Measurements from ENCODE around the gene STAMBP.

STAMBP gene

DNA sequence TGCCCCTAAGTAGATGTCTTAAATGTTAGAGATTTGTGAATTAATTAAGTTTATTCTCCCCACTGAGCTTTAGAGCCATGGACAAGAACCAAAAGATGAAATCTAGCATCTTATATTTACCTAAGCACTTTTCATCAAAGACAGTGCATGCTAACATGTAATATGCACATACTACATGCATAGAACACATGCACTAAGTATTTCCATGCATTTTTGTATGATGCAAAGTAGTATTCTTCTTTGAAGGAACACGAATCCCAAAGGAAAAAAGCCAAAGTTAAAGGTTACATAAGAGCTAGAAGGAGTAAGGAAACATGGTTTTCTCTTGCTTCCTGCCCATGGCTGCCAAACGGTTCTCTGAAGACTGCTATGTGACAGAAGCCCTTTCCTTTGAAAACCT lies 15.3 kb downstream of the STAMBP start:
- peaks cover 47% of the 10 kb centered on the region; the same call in 1 of the 2 replicates for H3K36me3 ChIP-seq (ENCODE audit: insufficient read depth, low read length)
- H3K9me3 ChIP-seq (ENCODE audit: insufficient read depth, low read depth, low read length) = no peaks in the 10 kb centered on the region
- no peaks in the 10 kb centered on the region for H3K9me2 ChIP-seq (replicated peaks; ENCODE audit: low read depth, low read length)
- H3K4me3 ChIP-seq (ENCODE audit: low read length, poor library complexity, severe bottlenecking) = no peak overlapping the region
- H4K20me1 ChIP-seq (ENCODE audit: insufficient read depth, low read length, poor library complexity, severe bottlenecking) = no peaks in the 10 kb centered on the region
- peak overlapping the region; percentile 21 for H3K9ac ChIP-seq (ENCODE audit: low read depth, low read length, poor library complexity, severe bottlenecking)
- H3K4me1 ChIP-seq (ENCODE audit: insufficient read depth, low read length, poor library complexity, severe bottlenecking) = no peaks in the 10 kb centered on the region
- no peak overlapping the region for H3K4me2 ChIP-seq (ENCODE audit: low read depth, low read length, poor library complexity, severe bottlenecking)
- H2AFZ ChIP-seq (ENCODE audit: low read length) = no peak overlapping the region
- no peaks in the 10 kb centered on the region for H3F3A ChIP-seq (ENCODE audit: low read depth)
- TF ChIP-seq, protein P1, sequence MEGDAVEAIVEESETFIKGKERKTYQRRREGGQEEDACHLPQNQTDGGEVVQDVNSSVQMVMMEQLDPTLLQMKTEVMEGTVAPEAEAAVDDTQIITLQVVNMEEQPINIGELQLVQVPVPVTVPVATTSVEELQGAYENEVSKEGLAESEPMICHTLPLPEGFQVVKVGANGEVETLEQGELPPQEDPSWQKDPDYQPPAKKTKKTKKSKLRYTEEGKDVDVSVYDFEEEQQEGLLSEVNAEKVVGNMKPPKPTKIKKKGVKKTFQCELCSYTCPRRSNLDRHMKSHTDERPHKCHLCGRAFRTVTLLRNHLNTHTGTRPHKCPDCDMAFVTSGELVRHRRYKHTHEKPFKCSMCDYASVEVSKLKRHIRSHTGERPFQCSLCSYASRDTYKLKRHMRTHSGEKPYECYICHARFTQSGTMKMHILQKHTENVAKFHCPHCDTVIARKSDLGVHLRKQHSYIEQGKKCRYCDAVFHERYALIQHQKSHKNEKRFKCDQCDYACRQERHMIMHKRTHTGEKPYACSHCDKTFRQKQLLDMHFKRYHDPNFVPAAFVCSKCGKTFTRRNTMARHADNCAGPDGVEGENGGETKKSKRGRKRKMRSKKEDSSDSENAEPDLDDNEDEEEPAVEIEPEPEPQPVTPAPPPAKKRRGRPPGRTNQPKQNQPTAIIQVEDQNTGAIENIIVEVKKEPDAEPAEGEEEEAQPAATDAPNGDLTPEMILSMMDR (conservative IDR thresholded peaks at IDR 0.05; ENCODE audit: low read length) = no peak
- TF ChIP-seq EZH2phosphoT487 (IDR thresholded peaks at IDR 0.05; ENCODE audit: borderline replicate concordance) = no peak
- no peaks in the 10 kb centered on the region for H3K27me3 ChIP-seq (ENCODE audit: insufficient read depth, low read length, poor library complexity, severe bottlenecking)
- peaks cover 17% of the 10 kb centered on the region; the same call in 1 of the 2 replicates for H3K79me2 ChIP-seq (ENCODE audit: insufficient read depth, low read length)

DNA sequence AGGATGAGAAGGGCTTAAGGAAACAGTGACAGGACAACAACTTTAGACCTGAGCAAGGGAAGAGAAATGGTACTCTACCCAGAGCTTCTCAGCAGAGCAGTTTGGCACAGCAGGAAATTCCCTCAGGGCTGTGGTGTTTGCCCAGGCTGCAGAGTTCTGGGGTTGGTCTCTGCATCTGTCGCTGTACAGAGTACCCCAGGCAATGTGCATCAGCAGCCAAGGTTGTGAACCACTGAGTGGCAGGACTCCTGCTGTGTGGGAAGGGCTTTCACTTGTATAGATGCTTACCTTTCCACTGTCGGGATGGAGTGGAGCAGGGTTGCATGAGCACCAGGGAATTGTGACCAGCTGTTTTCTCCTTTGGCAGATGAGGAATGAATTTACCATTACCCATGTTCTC lies 21.2 kb downstream of the STAMBP start:
- no peak overlapping the region for H2AFZ ChIP-seq (ENCODE audit: low read length)
- H4K20me1 ChIP-seq (ENCODE audit: insufficient read depth, low read length, poor library complexity, severe bottlenecking) = no peaks in the 10 kb centered on the region
- H3K9ac ChIP-seq (ENCODE audit: low read depth, low read length, poor library complexity, severe bottlenecking) = no peak overlapping the region
- no peaks in the 10 kb centered on the region for H3K9me2 ChIP-seq (replicated peaks; ENCODE audit: low read depth, low read length)
- H3K4me3 ChIP-seq (ENCODE audit: low read length, poor library complexity, severe bottlenecking) = no peak overlapping the region
- H3K4me1 ChIP-seq (ENCODE audit: insufficient read depth, low read length, poor library complexity, severe bottlenecking) = no peaks in the 10 kb centered on the region
- peaks cover 93% of the 10 kb centered on the region for H3K36me3 ChIP-seq (ENCODE audit: insufficient read depth, low read length)
- TF ChIP-seq EZH2phosphoT487 (IDR thresholded peaks at IDR 0.05; ENCODE audit: borderline replicate concordance) = no peak
- TF ChIP-seq, protein P1 (conservative IDR thresholded peaks at IDR 0.05; ENCODE audit: low read length) = no peak
- H3K4me2 ChIP-seq (ENCODE audit: low read depth, low read length, poor library complexity, severe bottlenecking) = no peak overlapping the region
- no peaks in the 10 kb centered on the region for H3K9me3 ChIP-seq (ENCODE audit: insufficient read depth, low read depth, low read length)
- H3F3A ChIP-seq (ENCODE audit: low read depth) = no peaks in the 10 kb centered on the region
- H3K79me2 ChIP-seq (ENCODE audit: insufficient read depth, low read length) = no peaks in the 10 kb centered on the region
- H3K27me3 ChIP-seq (ENCODE audit: insufficient read depth, low read length, poor library complexity, severe bottlenecking) = no peaks in the 10 kb centered on the region

DNA sequence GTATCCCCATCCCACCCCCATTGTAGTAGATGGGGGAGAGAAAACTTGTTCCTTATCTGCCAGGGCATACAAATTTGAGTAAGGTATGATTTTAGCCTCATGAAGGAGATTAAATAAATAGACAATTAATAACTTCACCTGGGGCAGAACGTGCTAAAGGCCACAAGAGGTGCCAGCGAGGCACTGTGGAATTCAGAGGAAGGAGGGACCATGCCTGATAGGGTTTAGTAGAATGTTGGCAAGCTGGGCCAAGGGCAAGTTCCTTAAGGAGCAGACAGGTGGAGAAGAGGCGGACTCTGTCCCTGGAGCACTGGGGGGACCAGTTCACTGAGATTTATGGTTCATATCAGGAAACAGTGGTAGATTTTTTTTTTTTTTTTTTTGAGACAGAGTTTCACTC lies 22.5 kb downstream of the STAMBP start:
- no peak overlapping the region for H3K4me3 ChIP-seq (ENCODE audit: low read length, poor library complexity, severe bottlenecking)
- H3K9me2 ChIP-seq (replicated peaks; ENCODE audit: low read depth, low read length) = no peaks in the 10 kb centered on the region
- no peaks in the 10 kb centered on the region for H4K20me1 ChIP-seq (ENCODE audit: insufficient read depth, low read length, poor library complexity, severe bottlenecking)
- H2AFZ ChIP-seq (ENCODE audit: low read length) = no peak overlapping the region
- no peak overlapping the region for H3K4me2 ChIP-seq (ENCODE audit: low read depth, low read length, poor library complexity, severe bottlenecking)
- H3K79me2 ChIP-seq (ENCODE audit: insufficient read depth, low read length) = no peaks in the 10 kb centered on the region
- no peak overlapping the region for H3K9ac ChIP-seq (ENCODE audit: low read depth, low read length, poor library complexity, severe bottlenecking)
- H3K4me1 ChIP-seq (ENCODE audit: insufficient read depth, low read length, poor library complexity, severe bottlenecking) = no peaks in the 10 kb centered on the region
- TF ChIP-seq, protein P1 (conservative IDR thresholded peaks at IDR 0.05; ENCODE audit: low read length) = peak; percentile 67
- TF ChIP-seq EZH2phosphoT487 (IDR thresholded peaks at IDR 0.05; ENCODE audit: borderline replicate concordance) = no peak
- H3K9me3 ChIP-seq (ENCODE audit: insufficient read depth, low read depth, low read length) = no peaks in the 10 kb centered on the region
- H3K36me3 ChIP-seq (ENCODE audit: insufficient read depth, low read length) = peaks cover 93% of the 10 kb centered on the region
- no peaks in the 10 kb centered on the region for H3F3A ChIP-seq (ENCODE audit: low read depth)
- H3K27me3 ChIP-seq (ENCODE audit: insufficient read depth, low read length, poor library complexity, severe bottlenecking) = no peaks in the 10 kb centered on the region

Measured in Loucy (cell line).